HG02623 (cell line): ENCODE results near the gene LRRC28.

Source experiments
- ATAC-seq: cut with Tn5 transposase; IDR thresholded peaks from one replicate; pipeline ENCODE4 v1.9.1; 2021; ENCODE audit warnings: moderate library complexity; ENCODE audit not compliant: unreplicated experiment

The LRRC28 gene

DNA sequence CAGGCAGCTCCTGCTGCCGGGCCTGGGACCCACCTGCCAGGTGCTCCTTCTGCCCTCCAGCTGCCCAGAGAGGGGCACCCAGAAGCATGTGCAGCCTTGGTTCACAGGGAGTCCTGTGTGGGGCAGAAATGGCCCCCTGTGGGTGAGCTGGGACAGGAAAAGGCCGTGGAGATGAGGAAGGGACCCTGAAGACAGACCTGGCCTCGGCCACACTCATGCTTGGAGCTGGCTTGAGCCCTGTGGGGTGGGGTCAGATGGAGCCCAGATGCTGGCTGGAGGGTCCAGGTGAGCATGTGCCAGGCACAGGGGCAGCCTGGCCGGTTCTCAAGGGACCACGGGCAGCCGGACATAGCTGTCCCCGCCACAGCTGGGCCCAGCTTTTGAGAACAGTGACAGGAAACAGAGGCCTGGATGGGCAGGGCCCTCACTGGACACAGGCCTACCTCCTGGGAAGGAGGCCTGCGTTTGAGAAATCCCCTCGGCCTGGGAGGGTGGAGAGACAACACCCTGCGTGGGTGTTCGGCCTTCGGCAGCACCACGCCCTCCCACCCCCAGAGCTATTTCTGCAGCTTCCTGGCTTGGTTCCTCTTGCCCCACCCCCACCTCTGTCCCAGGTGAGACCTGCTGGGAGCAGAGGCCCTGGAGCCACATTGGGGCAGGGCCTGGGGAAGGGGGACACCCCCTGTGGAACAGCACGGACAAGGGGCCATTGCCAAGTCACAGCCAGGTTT lies 181.9 kb downstream of the LRRC28 start:
- no peak for ATAC-seq

DNA sequence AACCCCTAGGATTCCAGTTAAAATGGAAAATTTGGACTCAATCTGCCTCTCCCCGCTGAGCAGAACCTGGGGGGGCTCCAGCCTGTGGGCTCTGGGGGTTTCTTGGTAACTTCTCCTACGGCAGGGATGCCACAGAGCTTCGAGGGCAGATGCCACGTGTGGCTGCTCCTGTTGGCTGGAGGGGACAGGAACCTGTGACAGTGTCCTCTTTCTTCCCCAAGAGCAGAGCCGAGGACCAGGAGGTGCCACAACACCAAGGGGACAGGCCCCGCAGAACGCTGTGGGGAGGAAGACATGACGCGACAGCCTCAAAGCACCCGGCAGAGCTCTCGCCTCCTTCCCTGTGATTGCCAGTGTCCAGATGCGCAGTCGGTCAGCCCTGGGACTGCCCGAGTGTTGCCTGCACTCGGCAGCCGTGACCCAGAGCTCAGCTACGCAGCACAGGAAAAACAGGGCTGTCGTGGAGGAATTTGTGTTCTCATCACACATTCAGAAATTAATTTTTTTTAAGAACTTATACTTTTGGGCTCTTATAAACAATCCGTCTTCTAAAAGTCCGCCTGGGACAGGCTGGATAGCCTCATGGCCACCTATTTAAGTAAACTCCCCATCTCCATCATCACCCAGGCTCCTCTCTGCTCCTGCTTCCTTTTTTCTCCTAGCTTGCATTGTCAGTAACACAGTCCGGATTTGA lies 182.6 kb downstream of the LRRC28 start:
- no peak for ATAC-seq

DNA sequence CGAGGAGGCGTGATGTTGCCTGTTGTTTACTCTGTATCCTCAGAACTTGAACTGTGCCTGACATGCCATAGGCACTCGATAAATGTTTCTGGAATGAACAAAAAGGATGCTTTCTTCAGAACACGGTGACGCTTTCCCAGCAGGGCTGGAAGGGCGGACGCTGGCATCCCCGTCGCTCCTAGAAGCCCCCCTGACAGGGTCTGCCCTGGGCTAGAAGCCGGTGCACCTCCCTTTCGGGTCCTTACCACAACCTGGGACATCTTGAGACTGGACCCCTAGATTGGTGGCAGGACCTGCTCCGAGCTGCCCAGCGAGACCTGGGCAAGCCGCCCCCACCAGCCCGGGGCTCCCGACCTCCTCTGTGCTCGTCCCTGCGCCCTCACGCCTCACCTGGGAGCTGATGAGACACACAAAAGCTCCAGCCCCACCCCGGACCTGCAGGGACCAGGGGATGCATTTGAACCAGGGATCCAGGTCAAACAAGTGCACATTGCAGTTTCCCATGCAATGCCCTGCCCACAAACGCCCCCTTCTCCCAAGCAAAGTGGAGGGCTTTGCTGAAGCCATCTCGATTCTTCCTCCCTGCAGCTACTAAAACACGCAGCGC lies 183.3 kb downstream of the LRRC28 start:
- no peak for ATAC-seq

DNA sequence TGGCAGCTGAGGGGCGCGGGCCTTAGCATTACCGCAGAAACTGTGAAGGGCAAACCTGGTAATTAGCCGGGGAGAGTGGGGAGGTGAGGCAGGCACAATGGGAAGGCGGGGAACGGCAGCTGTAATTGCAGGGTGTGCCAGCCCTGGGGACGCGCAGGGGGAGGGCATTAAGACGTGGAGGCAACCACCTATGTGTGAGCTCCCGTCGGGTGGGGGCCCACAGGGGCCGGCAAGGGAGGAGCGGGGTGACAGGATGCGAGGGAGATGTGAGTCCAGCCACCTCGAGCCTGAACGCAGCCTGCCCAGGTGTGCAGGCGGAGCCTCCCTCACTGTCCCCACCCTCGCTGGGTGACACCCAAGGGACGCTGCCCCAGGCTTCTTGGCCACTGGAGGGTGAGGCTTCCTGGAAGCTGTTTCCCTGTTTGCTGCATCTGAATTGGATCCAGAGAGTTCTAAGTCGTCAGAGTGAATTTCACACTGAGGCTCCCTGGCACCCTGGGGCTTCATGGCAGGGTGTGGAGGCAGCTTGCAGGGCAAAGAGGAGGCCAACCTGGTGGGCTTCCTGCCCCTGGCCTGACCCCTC lies 183.9 kb downstream of the LRRC28 start:
- no peak for ATAC-seq

DNA sequence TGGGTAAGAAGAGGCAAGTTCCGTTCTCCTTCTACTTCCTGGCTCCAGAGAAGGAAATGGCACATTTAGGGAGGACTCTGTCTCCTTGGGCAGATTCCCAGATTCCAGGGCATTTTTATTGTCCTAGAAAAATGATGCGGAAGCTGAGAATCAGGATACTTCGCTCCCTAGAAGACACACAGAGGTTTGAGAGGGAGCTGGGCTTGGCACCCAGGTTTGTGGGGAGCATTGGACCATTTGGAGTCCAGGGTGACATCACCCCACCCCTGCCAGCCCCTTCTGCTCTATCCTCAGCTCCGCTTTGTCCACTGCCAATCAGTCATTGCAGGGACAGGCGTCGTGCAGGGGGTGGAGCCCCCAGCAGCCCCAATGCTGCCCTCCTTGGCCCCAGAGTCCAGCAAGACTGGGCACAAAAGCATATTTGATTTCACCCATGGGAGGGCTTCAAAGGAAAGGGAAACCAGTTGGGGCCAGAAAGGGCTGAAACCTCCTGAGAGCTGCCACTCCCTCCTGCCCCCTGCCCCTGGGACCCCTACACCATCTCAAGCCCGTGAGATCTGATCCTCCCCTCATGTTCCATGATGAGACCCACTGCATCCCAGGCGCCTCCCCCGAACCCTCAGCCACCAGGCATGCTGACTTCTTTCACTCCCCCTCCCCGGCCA lies 184.7 kb downstream of the LRRC28 start:
- ATAC-seq = no peak

DNA sequence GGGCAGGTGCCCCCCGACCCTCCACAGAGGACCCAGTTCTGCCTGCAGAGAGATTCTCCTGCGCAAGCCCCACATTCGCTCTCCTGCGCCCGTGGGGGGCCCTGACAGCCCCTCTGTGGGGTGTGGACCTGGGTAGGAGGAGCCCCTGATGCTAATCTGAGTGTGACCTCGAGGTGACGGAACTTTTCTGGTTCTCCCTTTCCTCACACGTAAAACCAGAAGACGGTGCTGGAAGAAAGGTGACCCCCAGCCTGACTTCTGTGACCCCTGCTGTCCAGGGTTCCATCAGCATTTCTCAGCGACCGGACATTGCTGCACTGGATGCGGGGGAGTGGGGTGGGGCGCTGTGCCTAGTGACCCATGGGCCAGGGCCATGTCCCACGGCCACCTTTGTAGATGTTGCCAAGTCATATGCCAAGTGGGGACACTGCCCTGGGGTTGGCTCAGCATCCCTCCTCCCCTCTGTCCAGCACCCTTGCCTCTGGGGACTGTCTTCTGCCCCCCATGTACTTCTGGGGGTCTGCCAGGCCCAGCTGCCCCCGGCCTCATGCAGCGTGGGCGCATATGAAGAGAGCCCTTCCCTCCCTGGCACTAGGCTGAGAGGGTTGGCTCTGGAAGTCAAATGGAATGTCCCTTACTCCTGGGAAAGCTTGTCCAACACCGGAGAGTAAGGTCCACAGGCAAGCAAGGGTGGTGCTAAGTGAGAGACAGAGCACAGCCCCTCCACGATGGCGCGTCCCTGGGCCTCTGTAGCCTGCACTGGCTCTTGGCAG lies 185.4 kb downstream of the LRRC28 start:
- no peak for ATAC-seq

DNA sequence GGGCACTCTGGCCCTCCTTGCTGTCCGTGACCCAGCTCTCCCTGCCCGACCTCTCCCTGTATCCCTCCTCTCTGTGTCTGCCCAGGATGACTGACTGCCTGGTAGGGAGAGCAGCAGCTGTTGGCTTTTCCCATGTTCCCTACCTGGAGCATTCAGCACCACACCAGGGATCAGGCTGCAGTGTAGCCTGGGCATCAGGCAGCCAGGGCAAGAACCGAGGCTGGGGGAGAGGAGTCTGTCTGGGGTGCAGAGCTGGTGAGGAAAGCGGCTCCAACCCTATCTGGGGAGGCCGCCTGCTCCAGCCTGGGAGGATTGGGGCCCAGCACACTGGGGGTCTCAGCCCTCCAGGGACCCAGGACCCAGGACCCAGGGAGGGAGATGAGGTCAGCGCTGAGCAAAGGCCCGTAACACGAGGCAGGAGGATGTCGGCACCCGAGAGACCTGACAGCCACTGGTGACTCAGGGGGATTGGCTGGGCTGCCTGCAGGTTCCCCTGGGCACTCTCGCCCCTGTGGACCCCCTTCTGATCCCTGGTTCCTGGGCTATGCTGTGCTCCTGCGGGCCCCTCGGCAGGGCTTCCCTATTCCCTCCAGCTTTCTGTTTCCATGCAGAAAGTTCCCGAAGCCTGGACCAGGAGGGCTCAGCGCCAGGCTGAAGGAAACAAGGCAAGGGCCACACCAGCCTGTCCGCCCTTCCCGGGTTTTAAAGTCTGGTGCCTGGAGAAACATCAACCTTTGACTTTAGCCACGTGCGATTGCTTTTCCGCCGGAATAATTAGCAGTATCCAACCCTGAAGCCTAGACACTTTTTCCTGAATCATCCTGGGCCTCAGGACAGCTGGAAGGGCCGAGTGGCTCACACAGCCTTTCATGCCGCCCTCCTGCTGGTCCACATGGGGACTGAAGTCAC lies 186.3 kb downstream of the LRRC28 start:
- no peak for ATAC-seq

DNA sequence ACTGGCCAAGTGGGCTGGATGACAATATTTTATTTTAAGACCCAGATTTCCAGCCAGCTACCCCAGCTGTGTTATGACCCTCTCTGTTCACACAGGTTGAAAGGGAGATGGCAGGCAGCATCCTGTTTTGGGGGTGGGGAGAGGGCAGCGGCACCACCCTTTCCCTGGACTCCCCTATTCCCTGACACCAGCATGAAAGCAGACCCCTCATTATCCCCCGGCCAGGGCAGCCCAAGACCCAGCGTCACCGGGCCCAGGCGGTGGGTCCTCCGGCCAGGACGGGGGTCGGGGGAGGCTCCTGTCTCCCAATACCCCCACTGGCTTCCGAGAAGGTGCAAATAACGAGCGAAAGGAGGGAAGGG lies 186.9 kb downstream of the LRRC28 start:
- no peak for ATAC-seq

DNA sequence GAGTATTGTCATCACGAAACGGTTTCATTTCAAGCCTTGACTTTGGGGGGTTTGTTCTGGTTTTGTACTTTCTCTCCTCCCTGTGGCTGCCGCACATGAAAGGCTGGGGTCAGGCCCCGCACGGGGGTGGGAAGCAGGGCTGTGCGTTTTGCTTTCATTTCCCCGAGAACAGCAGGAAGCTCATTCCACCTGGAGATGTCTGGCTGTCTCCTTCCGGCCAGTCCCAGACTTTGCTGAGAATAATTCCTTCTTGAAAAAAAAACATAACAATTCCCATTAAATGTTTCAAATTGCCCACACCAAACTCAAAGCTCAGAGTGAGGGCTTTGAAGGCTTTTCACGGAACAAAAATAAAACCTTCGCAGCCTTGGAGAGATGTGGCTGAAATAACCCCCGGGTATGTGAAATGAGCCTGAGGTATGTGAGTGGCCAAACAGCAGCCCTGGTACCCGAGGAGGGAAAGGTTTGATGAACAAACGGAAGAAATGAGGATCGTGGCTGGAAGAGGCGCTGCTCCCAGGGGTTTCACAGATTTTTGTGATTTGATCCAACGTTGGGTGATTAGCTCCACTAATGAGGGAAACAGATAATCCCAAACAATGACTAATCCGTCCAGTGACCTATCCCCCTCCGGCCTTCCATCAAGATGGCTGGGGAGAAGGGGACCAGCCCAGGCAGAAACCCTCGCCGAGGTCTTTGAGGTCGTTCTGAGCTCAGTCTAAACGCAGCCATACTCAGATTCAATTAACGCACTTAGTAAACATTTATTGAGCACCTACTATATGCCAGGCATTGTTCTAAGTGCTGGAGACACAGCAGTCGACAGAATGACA lies 187.6 kb downstream of the LRRC28 start:
- no peak for ATAC-seq

DNA sequence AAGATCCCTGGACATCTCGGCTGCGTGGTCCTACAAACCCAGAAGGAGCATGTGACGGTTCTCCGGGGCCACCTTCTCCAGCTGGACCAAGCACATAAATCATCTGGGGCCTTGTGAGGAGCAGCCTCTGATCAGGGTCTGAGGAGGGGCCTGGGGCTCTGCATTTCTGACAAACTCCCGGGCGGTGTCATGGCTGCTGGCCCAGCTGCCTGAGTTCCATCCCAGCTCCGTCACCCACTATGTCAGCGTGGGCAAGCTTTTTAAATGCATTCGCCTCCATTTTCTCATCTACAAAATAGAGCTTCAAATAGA lies 188.2 kb downstream of the LRRC28 start:
- no peak for ATAC-seq

DNA sequence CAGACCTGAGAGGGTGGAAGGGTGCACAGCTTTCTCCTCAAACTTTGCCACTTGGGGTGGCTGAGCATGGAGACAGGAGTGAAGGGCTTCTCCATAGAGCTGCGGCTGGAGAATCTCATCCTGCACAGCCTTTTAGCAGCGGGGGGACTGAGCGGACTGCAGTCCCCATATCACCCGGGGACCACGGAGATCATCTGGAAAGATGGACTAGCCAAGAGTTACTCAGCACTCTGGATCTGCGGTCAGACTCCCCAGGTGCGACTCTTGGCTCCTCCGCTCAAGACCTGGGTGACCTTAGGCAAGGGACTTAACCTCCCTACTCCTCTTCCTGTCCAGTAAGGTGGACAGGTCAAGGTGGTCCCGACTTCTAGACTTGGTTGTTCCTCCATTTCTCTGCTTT lies 188.7 kb downstream of the LRRC28 start:
- no peak for ATAC-seq
